ENCODE measurements around the gene SH3GL3. TPM values are rescaled to one million over a fixed set of nuclear protein-coding genes. Genes with fewer than 3 reads are reported as not detected.

SH3GL3 gene
- total RNA-seq, 1 donor = 0.72 TPM

- Histone ChIP-seq H3K4me1 (ENCODE audit: insufficient read depth, low read length) (no peaks in the 10 kb centered on the region), H3K27me3 (ENCODE audit: insufficient read depth, low read length) (no peaks in the 10 kb centered on the region), H3K4me3 (ENCODE audit: insufficient read depth, low read length) (no peak overlapping the region), H3K27ac (ENCODE audit: low read depth, low read length) (no peak overlapping the region), H3K79me2 (ENCODE audit: insufficient read depth, low read length) (no peaks in the 10 kb centered on the region), H3K4me2 (ENCODE audit: insufficient read depth, low read length) (no peak overlapping the region), H3K9me3 (ENCODE audit: low read depth, low read length) (no peaks in the 10 kb centered on the region), H2AFZ (ENCODE audit: low read length) (no peak overlapping the region), H3K36me3 (ENCODE audit: insufficient read depth, low read length) (no peaks in the 10 kb centered on the region), H4K20me1 (ENCODE audit: insufficient read depth, low read length) (no peaks in the 10 kb centered on the region)
- TF ChIP-seq CTCF (IDR thresholded peaks at IDR 0.05; ENCODE audit: extremely low read depth, low read depth, low read length) = no peak
- no peak for DNase-seq (ENCODE audit: insufficient read length, low spot score, missing footprints)
Observed at GRCh38 chr15:83487519-83487918, 40.4 kb downstream of the SH3GL3 start.

- no peak overlapping the region for H3K4me3 ChIP-seq (ENCODE audit: insufficient read depth, low read length)
- H3K27me3 ChIP-seq (ENCODE audit: insufficient read depth, low read length) = no peaks in the 10 kb centered on the region
- H3K79me2 ChIP-seq (ENCODE audit: insufficient read depth, low read length) = no peaks in the 10 kb centered on the region
- H3K36me3 ChIP-seq (ENCODE audit: insufficient read depth, low read length) = no peaks in the 10 kb centered on the region
- TF ChIP-seq CTCF (IDR thresholded peaks at IDR 0.05; ENCODE audit: extremely low read depth, low read depth, low read length) = no peak
- H3K4me2 ChIP-seq (ENCODE audit: insufficient read depth, low read length) = no peak overlapping the region
- no peaks in the 10 kb centered on the region for H3K9me3 ChIP-seq (ENCODE audit: low read depth, low read length)
- no peak overlapping the region for H3K27ac ChIP-seq (ENCODE audit: low read depth, low read length)
- no peak overlapping the region for H2AFZ ChIP-seq (ENCODE audit: low read length)
- no peaks in the 10 kb centered on the region for H3K4me1 ChIP-seq (ENCODE audit: insufficient read depth, low read length)
- DNase-seq (ENCODE audit: insufficient read length, low spot score, missing footprints) = no peak
- H4K20me1 ChIP-seq (ENCODE audit: insufficient read depth, low read length) = no peaks in the 10 kb centered on the region
Observed at GRCh38 chr15:83489690-83490089, 42.5 kb downstream of the SH3GL3 start.

GRCh38 chr15:83491486-83491885, 44.3 kb downstream of the SH3GL3 start:
- Histone ChIP-seq H3K79me2 (ENCODE audit: insufficient read depth, low read length) (no peaks in the 10 kb centered on the region), H3K4me3 (ENCODE audit: insufficient read depth, low read length) (no peak overlapping the region), H3K4me2 (ENCODE audit: insufficient read depth, low read length) (no peak overlapping the region), H3K27me3 (ENCODE audit: insufficient read depth, low read length) (no peaks in the 10 kb centered on the region), H3K36me3 (ENCODE audit: insufficient read depth, low read length) (no peaks in the 10 kb centered on the region), H3K4me1 (ENCODE audit: insufficient read depth, low read length) (no peaks in the 10 kb centered on the region), H2AFZ (ENCODE audit: low read length) (no peak overlapping the region), H4K20me1 (ENCODE audit: insufficient read depth, low read length) (no peaks in the 10 kb centered on the region), H3K27ac (ENCODE audit: low read depth, low read length) (no peak overlapping the region), H3K9me3 (ENCODE audit: low read depth, low read length) (no peaks in the 10 kb centered on the region)
- no peak for DNase-seq (ENCODE audit: insufficient read length, low spot score, missing footprints)
- no peak for TF ChIP-seq CTCF (IDR thresholded peaks at IDR 0.05; ENCODE audit: extremely low read depth, low read depth, low read length)

- H3K9me3 ChIP-seq (ENCODE audit: low read depth, low read length) = no peaks in the 10 kb centered on the region
- no peaks in the 10 kb centered on the region for H3K79me2 ChIP-seq (ENCODE audit: insufficient read depth, low read length)
- no peak overlapping the region for H3K27ac ChIP-seq (ENCODE audit: low read depth, low read length)
- H3K4me3 ChIP-seq (ENCODE audit: insufficient read depth, low read length) = no peak overlapping the region
- no peaks in the 10 kb centered on the region for H4K20me1 ChIP-seq (ENCODE audit: insufficient read depth, low read length)
- DNase-seq (ENCODE audit: insufficient read length, low spot score, missing footprints) = no peak
- no peak for TF ChIP-seq CTCF (IDR thresholded peaks at IDR 0.05; ENCODE audit: extremely low read depth, low read depth, low read length)
- H3K27me3 ChIP-seq (ENCODE audit: insufficient read depth, low read length) = no peaks in the 10 kb centered on the region
- no peak overlapping the region for H2AFZ ChIP-seq (ENCODE audit: low read length)
- H3K4me1 ChIP-seq (ENCODE audit: insufficient read depth, low read length) = no peaks in the 10 kb centered on the region
- H3K4me2 ChIP-seq (ENCODE audit: insufficient read depth, low read length) = no peak overlapping the region
- H3K36me3 ChIP-seq (ENCODE audit: insufficient read depth, low read length) = no peaks in the 10 kb centered on the region
Observed at GRCh38 chr15:83496766-83497165, 49.6 kb downstream of the SH3GL3 start.
